VCaP (cell line): ENCODE measurements around the gene FAM204A.

Experiments used
- H3K27ac ChIP-seq: fragments of 450-650 bp; 2 replicates; pipeline ENCODE4 v1.5.1; 2017
- CTCF ChIP-seq: fragments of 450-650 bp; conservative IDR thresholded peaks from 2 replicates; pipeline ENCODE4 v1.5.1; 2017; ENCODE audit warnings: mild to moderate bottlenecking, moderate library complexity

Gene FAM204A

DNA sequence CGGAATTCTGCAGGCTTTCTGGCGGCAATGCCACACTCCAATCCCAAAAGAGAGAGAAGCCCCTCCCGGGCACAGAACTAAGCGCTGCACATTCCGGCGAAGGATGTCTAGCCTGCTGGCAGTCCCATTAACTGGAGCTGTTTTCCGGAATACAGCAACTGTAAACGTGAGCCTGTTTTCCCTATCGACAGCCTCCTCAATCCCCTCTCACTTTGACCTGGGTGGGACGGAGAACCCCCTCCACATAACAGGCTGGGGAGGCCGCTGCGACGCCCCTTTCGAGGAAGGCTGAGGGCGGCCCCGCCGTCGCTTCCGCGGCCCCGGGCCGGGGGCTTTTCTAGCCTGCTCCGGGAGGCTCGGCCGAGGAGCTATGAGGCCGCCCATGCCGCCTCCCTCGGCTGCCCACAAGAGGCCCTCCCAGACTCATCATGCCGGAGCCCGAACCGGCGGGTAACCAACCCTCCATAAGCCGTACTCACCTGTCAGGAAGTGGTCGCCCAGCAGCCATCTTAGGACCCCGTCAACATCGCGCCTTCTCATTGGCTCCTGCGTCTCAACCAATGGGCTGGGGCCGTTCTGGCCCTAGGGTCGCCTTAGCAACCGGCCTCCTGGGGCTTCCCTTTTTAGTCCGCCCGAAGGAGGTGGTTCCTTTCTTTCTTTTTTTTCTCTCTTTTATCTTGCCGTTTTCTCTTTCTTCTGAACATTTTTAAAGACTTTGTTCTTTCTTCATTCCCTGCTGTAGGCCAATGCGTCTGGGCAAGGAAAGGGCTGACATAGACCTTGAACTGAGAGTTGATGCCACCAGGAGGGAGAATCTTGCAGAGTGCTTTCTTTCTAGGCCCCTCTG lies at the start of gene FAM204A:
TSS of gene FAM204A (minus strand) at position 534 of the 847 bp plus-strand sequence. CDS start 5,909 bp downstream, outside the sequence.
- TF ChIP-seq CTCF, result no peak
- peak within 1 kb of the TSS; percentile 68 for H3K27ac ChIP-seq

GRCh38 chr10:118383699-118384098 lies 41.6 kb upstream of the FAM204A start:
- no peak for TF ChIP-seq CTCF
- H3K27ac ChIP-seq, result no peak overlapping the region

DNA sequence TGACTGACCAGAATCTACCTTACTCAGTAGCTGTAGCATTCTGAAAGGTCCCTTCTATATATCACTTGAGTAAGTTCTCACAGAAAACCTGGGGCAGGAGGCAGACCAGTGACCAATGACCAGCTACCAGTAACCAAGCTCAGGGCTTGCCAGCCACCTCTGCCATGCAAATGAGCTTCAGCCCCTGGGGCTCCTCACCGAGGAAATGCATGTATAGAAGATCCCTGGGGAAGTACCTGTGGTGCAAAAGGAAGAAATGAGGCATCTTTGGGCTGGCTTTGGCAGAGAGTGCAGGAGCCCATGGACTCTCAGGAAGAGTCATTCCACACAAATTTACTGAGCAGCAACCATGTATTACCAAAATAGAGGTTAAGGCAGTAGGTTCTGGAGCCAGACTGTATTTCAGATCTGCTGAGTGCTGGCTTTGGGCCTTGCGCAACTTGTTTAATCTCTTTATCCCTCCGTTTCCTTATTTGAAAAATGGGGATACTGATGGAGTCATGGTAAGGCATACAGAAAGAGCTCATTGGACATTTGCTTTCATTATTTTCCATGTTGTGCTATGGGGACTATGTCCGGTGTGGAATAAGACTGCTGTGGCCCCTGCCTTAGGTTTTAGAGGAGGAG lies 41.1 kb upstream of the FAM204A start:
- TF ChIP-seq CTCF, result no peak
- H3K27ac ChIP-seq, result no peak overlapping the region

DNA sequence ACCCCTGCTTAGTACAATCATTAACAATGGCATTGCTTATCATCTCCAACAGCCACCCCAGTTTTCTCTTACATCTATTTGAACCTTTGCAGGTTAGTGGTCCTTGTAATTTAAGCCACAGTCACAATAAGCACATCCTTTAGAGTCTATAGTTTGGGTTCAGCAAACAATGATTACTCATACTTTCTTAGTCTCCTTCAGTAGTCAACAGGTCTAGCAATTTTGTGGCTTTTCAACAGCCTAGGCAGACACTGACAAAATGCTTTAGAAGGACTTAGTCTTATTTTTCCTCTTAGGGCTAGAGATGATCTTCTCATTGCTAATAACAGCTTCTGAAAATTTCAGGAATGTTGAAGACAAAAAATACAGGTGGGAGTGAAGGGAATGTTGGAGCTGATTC lies 32.3 kb upstream of the FAM204A start:
- no peak overlapping the region for H3K27ac ChIP-seq
- no peak for TF ChIP-seq CTCF

DNA sequence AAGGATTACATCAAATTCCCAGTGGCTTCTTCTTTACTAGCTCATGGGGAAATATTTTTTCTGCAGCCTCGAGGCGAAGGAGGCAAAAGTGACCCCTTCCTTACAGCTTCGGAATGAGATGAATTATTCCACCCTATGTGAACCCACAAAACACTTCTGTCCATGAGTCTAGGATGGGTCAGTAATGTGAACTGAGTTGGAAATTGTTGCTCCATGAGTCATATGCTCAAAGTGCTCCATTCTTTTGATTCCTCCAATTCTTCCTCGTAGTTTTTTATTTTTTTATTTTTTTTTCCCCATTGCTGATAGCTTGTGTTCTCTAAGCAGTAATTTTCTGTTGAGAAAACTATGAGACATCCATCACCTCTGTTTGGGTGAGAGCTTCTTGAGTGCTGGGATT lies 31.7 kb upstream of the FAM204A start:
- no peak for TF ChIP-seq CTCF
- H3K27ac ChIP-seq, result no peak overlapping the region

DNA sequence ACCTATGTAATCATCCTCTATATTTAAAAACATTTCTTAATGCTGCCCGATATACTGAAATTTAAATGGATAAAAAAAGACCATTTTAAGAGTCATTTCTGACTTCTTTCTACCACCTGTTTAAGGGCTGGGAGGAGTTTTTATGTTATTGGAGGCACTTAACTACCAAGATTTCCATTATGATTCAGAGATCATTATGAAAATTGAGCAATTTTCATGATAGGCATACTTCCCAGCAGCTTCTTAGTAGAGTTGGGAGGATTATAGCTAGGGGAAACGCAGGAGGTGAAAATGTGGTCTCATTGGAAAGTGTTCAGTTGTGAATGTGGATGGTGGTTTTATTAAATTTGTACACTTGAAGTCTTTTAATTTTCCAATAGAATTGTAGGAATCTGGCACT lies 28.4 kb upstream of the FAM204A start:
- no peak overlapping the region for H3K27ac ChIP-seq

More for the DNA sequence above, 28.4 kb upstream of the FAM204A start:
- no peak for TF ChIP-seq CTCF
